ENCODE measurements around the gene GPC5.

DNA sequence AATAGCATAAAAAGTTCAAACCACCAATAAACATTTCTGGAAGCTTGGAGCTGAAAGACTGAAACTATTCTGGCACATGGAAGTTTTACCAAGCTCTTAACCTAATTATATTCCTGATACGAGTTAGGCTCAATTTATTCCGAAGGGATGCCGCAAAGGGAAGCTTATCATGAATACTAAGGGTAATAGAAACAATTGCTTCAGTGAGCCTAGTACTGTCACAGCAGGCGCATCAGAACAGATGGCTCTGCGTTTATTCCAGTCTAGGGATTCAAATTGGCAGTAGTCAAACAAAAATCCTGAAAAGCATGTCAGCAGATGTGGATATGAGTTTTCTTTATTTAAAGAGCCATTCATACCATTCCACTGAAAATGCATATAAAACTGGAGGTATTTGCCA lies 779.5 kb downstream of the GPC5 start:
- TF ChIP-seq, protein P1, sequence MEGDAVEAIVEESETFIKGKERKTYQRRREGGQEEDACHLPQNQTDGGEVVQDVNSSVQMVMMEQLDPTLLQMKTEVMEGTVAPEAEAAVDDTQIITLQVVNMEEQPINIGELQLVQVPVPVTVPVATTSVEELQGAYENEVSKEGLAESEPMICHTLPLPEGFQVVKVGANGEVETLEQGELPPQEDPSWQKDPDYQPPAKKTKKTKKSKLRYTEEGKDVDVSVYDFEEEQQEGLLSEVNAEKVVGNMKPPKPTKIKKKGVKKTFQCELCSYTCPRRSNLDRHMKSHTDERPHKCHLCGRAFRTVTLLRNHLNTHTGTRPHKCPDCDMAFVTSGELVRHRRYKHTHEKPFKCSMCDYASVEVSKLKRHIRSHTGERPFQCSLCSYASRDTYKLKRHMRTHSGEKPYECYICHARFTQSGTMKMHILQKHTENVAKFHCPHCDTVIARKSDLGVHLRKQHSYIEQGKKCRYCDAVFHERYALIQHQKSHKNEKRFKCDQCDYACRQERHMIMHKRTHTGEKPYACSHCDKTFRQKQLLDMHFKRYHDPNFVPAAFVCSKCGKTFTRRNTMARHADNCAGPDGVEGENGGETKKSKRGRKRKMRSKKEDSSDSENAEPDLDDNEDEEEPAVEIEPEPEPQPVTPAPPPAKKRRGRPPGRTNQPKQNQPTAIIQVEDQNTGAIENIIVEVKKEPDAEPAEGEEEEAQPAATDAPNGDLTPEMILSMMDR (IDR thresholded peaks at IDR 0.05; ENCODE audit: insufficient read depth, low read length, poor library complexity, severe bottlenecking) = no peak
- no peak for TF ChIP-seq EZH2phosphoT487 (conservative IDR thresholded peaks at IDR 0.05; ENCODE audit: low read length)

All from SU-DHL-6 (cell line).